K562 (cell line): ENCODE data around the gene CDIPT. TPM values are rescaled to one million over a fixed set of nuclear protein-coding genes. Genes with fewer than 3 reads are reported as not detected.
A peak's percentile ranks its signal among the peaks of the same experiment; 100 is the strongest.

ENCODE experiments used
- ARHGAP35 ChIP-seq: fragments of 450-650 bp; IDR thresholded peaks from 2 replicates; pipeline ENCODE4 v1.6.1; 2018; ENCODE audit not compliant: partially characterized antibody
- CHD4 ChIP-seq: fragments of 200-600 bp; sonication (generic); IDR thresholded peaks from 3 replicates; pipeline ENCODE4 v1.6.1; 2012; ENCODE audit warnings: low read depth, mild to moderate bottlenecking, mixed read lengths, low read length, inconsistent platforms; ENCODE audit not compliant: insufficient read depth, insufficient replicate concordance, poor library complexity, severe bottlenecking
- ELF2 ChIP-seq: fragments of 250-450 bp; sonication (Bioruptor Pico); IDR thresholded peaks from 2 replicates; pipeline ENCODE4 v1.5.0; 2021; ENCODE audit warnings: mild to moderate bottlenecking
- NCOR1 ChIP-seq: fragments of 450-650 bp; IDR thresholded peaks from 2 replicates; pipeline ENCODE4 v1.6.1; 2016; ENCODE audit warnings: mild to moderate bottlenecking, moderate library complexity
- RBM25 ChIP-seq: fragments of 200-400 bp; formaldehyde crosslinking; IDR thresholded peaks from 2 replicates; pipeline ENCODE4 v1.6.1; 2018; ENCODE audit warnings: low read length, low read depth, moderate library complexity; ENCODE audit not compliant: severe bottlenecking
- SIN3B ChIP-seq: fragments of 450-650 bp; IDR thresholded peaks from 2 replicates; pipeline ENCODE4 v1.6.1; 2017; ENCODE audit warnings: low read depth, mild to moderate bottlenecking, moderate library complexity
- ZFP1 ChIP-seq: fragments of 450-650 bp; formaldehyde crosslinking; IDR thresholded peaks from 2 replicates; pipeline ENCODE4 v1.4.0; 2020; ENCODE audit warnings: mild to moderate bottlenecking, mixed read lengths
- ZNF511 ChIP-seq: sonication (generic); formaldehyde crosslinking; IDR thresholded peaks from 2 replicates; pipeline ENCODE4 v1.8.0; 2022; ENCODE audit warnings: mild to moderate bottlenecking, missing genetic modification reagents
- ZNF512 ChIP-seq: IDR thresholded peaks from 2 replicates; pipeline ENCODE4 v1.6.1; 2016; ENCODE audit warnings: missing genetic modification characterization, missing compliant biosample characterization
- polyA plus RNA-seq, 8 experiments: library from polyadenylated mRNA; depleted of rRNA in 4 of 8; stranded (reverse) in 5 of 8; unstranded in 3 of 8; fragments of >200 nt; fragmentation: Nextera tagmentation in 2 of 8; fragmentation: Illumina TruSeq in 1 of 8; extraction: Ambion mirVana in 2 of 8; extraction: Trizol in 1 of 8; gene quantifications; 2 replicates each; pipeline versions ENCODE4 v1.2.1 to v1.2.3, GENCODE V29; 2011 to 2014; ENCODE audit warnings: inconsistent platforms in 1 of 8, missing spikeins in 1 of 8
- total RNA-seq, 7 experiments: library from RNA; depleted of rRNA in 6 of 7; stranded (reverse); fragments of >200 nt in 6 of 7; fragmentation: Illumina TruSeq in 2 of 7; extraction: Trizol in 2 of 7; gene quantifications; 2 replicates each; pipeline versions ENCODE4 v1.2.1 to v1.2.3, GENCODE V29; 2011 to 2021; ENCODE audit warnings: low replicate concordance in 1 of 7
- TF ChIP-seq, protein P1 (sequence below), 2 experiments: fragments of 150-350 bp in 1 of 2; IDR thresholded peaks; 2 replicates each; pipeline ENCODE4 v1.6.1; 2012 to 2016; ENCODE audit warnings: low read depth in 2 of 2, low read length in 2 of 2, mild to moderate bottlenecking in 1 of 2, moderate library complexity in 1 of 2
- TF ChIP-seq, protein P2 (sequence below): fragments of 250-450 bp; sonication (Bioruptor Pico); IDR thresholded peaks from 2 replicates; pipeline ENCODE4 v1.5.0; 2021; ENCODE audit warnings: mild to moderate bottlenecking, borderline replicate concordance
- TF ChIP-seq, protein P3 (sequence below): sonication (generic); formaldehyde crosslinking; IDR thresholded peaks from 2 replicates; pipeline ENCODE4 v1.9.0; 2022; ENCODE audit warnings: mild to moderate bottlenecking, missing genetic modification reagents
- TF ChIP-seq, protein P4 (sequence below): fragments of 200-800 bp; sonication (Bioruptor generic); IDR thresholded peaks from 2 replicates; pipeline ENCODE4 v1.6.1; 2017; ENCODE audit warnings: missing genetic modification characterization, missing compliant biosample characterization

CDIPT gene
- total and polyA plus RNA-seq, 9 of the 15 experiments (the other 6 are each of a cell fraction or from before 2014, with no cell fraction given), result 1.3 to 37.0 (median 23.0) TPM

- TF ChIP-seq, protein P1, sequence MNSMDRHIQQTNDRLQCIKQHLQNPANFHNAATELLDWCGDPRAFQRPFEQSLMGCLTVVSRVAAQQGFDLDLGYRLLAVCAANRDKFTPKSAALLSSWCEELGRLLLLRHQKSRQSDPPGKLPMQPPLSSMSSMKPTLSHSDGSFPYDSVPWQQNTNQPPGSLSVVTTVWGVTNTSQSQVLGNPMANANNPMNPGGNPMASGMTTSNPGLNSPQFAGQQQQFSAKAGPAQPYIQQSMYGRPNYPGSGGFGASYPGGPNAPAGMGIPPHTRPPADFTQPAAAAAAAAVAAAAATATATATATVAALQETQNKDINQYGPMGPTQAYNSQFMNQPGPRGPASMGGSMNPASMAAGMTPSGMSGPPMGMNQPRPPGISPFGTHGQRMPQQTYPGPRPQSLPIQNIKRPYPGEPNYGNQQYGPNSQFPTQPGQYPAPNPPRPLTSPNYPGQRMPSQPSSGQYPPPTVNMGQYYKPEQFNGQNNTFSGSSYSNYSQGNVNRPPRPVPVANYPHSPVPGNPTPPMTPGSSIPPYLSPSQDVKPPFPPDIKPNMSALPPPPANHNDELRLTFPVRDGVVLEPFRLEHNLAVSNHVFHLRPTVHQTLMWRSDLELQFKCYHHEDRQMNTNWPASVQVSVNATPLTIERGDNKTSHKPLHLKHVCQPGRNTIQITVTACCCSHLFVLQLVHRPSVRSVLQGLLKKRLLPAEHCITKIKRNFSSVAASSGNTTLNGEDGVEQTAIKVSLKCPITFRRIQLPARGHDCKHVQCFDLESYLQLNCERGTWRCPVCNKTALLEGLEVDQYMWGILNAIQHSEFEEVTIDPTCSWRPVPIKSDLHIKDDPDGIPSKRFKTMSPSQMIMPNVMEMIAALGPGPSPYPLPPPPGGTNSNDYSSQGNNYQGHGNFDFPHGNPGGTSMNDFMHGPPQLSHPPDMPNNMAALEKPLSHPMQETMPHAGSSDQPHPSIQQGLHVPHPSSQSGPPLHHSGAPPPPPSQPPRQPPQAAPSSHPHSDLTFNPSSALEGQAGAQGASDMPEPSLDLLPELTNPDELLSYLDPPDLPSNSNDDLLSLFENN (IDR thresholded peaks at IDR 0.05; ENCODE audit: low read depth in 2 of 2, low read length in 2 of 2), result no peak
- no peak for TF ChIP-seq CHD4
- no peak for TF ChIP-seq ZFP1 (CRISPR knock-in tag)
- TF ChIP-seq ZNF512, result 0 out of 2 replicates have a peak, but pooled peaks have one; percentile 7
- peak; percentile 67 for TF ChIP-seq SIN3B
- TF ChIP-seq ZNF511 (CRISPR knock-in tag), result peak; percentile 46; the same call in 1 of the 2 replicates
- TF ChIP-seq, protein P2, sequence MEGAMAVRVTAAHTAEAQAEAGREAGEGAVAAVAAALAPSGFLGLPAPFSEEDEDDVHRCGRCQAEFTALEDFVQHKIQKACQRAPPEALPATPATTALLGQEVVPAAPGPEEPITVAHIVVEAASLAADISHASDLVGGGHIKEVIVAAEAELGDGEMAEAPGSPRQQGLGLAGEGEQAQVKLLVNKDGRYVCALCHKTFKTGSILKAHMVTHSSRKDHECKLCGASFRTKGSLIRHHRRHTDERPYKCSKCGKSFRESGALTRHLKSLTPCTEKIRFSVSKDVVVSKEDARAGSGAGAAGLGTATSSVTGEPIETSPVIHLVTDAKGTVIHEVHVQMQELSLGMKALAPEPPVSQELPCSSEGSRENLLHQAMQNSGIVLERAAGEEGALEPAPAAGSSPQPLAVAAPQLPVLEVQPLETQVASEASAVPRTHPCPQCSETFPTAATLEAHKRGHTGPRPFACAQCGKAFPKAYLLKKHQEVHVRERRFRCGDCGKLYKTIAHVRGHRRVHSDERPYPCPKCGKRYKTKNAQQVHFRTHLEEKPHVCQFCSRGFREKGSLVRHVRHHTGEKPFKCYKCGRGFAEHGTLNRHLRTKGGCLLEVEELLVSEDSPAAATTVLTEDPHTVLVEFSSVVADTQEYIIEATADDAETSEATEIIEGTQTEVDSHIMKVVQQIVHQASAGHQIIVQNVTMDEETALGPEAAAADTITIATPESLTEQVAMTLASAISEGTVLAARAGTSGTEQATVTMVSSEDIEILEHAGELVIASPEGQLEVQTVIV (CRISPR knock-in tag), result no peak
- no peak for TF ChIP-seq ARHGAP35
- no peak for TF ChIP-seq ELF2 (CRISPR knock-in tag)
- peak; percentile 50; the same call in 1 of the 2 replicates for TF ChIP-seq NCOR1
- TF ChIP-seq RBM25, result no peak
- TF ChIP-seq, protein P3, sequence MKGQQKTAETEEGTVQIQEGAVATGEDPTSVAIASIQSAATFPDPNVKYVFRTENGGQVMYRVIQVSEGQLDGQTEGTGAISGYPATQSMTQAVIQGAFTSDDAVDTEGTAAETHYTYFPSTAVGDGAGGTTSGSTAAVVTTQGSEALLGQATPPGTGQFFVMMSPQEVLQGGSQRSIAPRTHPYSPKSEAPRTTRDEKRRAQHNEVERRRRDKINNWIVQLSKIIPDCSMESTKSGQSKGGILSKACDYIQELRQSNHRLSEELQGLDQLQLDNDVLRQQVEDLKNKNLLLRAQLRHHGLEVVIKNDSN (CRISPR knock-in tag), result peak; percentile 71
- TF ChIP-seq, protein P4, sequence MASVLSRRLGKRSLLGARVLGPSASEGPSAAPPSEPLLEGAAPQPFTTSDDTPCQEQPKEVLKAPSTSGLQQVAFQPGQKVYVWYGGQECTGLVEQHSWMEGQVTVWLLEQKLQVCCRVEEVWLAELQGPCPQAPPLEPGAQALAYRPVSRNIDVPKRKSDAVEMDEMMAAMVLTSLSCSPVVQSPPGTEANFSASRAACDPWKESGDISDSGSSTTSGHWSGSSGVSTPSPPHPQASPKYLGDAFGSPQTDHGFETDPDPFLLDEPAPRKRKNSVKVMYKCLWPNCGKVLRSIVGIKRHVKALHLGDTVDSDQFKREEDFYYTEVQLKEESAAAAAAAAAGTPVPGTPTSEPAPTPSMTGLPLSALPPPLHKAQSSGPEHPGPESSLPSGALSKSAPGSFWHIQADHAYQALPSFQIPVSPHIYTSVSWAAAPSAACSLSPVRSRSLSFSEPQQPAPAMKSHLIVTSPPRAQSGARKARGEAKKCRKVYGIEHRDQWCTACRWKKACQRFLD (CRISPR knock-in tag), result no peak
Observed at GRCh38 chr16:29815793-29816693, 47.0 kb downstream of the CDIPT start, which contains the start of gene PAGR1 (continued).
